ENCODE data around the gene PSMA6. TPM values are rescaled to one million over a fixed set of nuclear protein-coding genes. Genes with fewer than 3 reads are reported as not detected.
"Not testable (repeated sequence)": the region's sequence is repeated elsewhere in the genome, so short reads cannot be mapped to it uniquely, and the experiment has no call there.

Gene PSMA6
- total and polyA plus RNA-seq, 4 donors: 91.6 to 174 (median 103) TPM

- Histone ChIP-seq H3K27ac (ENCODE audit: low read depth in 1 of 2, low read length in 2 of 2) (no peak overlapping the region), H3K4me3 (ENCODE audit: low read length in 2 of 2) (no peak overlapping the region), H3K27me3 (ENCODE audit: control insufficient read depth in 1 of 2, insufficient read depth in 2 of 2, low read length in 1 of 2) (no peaks in the 10 kb centered on the region), H3K36me3 (ENCODE audit: control insufficient read depth in 1 of 2, insufficient read depth in 2 of 2, low read length in 1 of 2) (no peaks in the 10 kb centered on the region), H3K9me3 (ENCODE audit: control insufficient read depth, low read length) (no peaks in the 10 kb centered on the region), H3K4me1 (ENCODE audit: control insufficient read depth in 1 of 2, insufficient read depth in 2 of 2, low read length in 2 of 2) (no peaks in the 10 kb centered on the region)
- intact Hi-C loops (cut with DNase I): no loop called here
- no peak for ATAC-seq (ENCODE audit: low FRiP score)
- peak in 1 of 2 donors; percentile 69 for DNase-seq
- WGBS, 2 donors: 88 to 91% methylated on average over 12 of the region's 12 CpGs
Measured at GRCh38 chr14:35349496-35350365, 57.5 kb downstream of the PSMA6 start.

- intact Hi-C loops (cut with DNase I): no loop called here
- WGBS, 2 donors: 91% methylated on average over 3 of the region's 3 CpGs
- Histone ChIP-seq H3K27ac (ENCODE audit: low read depth in 1 of 2, low read length in 2 of 2) (no peak overlapping the region), H3K4me1 (ENCODE audit: control insufficient read depth in 1 of 2, insufficient read depth in 2 of 2, low read length in 2 of 2) (peaks cover 0 to 2% of the 10 kb centered on the region in 2 donors), H3K9me3 (ENCODE audit: control insufficient read depth, low read length) (no peaks in the 10 kb centered on the region), H3K27me3 (ENCODE audit: control insufficient read depth in 1 of 2, insufficient read depth in 2 of 2, low read length in 1 of 2) (no peaks in the 10 kb centered on the region), H3K36me3 (ENCODE audit: control insufficient read depth in 1 of 2, insufficient read depth in 2 of 2, low read length in 1 of 2) (no peaks in the 10 kb centered on the region), H3K4me3 (ENCODE audit: low read length in 2 of 2) (no peak overlapping the region)
- DNase-seq: peak in 1 of 2 donors; percentile 25
- no peak for ATAC-seq (ENCODE audit: low FRiP score)
Measured at GRCh38 chr14:35351497-35351896, 59.3 kb downstream of the PSMA6 start.

- Histone ChIP-seq H3K36me3 (ENCODE audit: control insufficient read depth in 1 of 2, insufficient read depth in 2 of 2, low read length in 1 of 2) (no peaks in the 10 kb centered on the region), H3K4me3 (ENCODE audit: low read length in 2 of 2) (no peak overlapping the region), H3K4me1 (ENCODE audit: control insufficient read depth in 1 of 2, insufficient read depth in 2 of 2, low read length in 2 of 2) (peaks cover 0 to 2% of the 10 kb centered on the region in 2 donors), H3K27me3 (ENCODE audit: control insufficient read depth in 1 of 2, insufficient read depth in 2 of 2, low read length in 1 of 2) (no peaks in the 10 kb centered on the region), H3K27ac (ENCODE audit: low read depth in 1 of 2, low read length in 2 of 2) (no peak overlapping the region), H3K9me3 (ENCODE audit: control insufficient read depth, low read length) (no peaks in the 10 kb centered on the region)
- no peak for ATAC-seq (ENCODE audit: low FRiP score)
- intact Hi-C loops (cut with DNase I): no loop called here
- peak in 1 of 2 donors; percentile 35 for DNase-seq
- WGBS, 2 donors: 84 to 85% methylated on average over 4 of the region's 4 CpGs
Measured at GRCh38 chr14:35351897-35352273, 59.7 kb downstream of the PSMA6 start.

- Histone ChIP-seq H3K4me3 (ENCODE audit: low read length in 2 of 2) (no peak overlapping the region), H3K4me1 (ENCODE audit: control insufficient read depth in 1 of 2, insufficient read depth in 2 of 2, low read length in 2 of 2) (peaks cover 0 to 2% of the 10 kb centered on the region in 2 donors), H3K36me3 (ENCODE audit: control insufficient read depth in 1 of 2, insufficient read depth in 2 of 2, low read length in 1 of 2) (no peaks in the 10 kb centered on the region), H3K27me3 (ENCODE audit: control insufficient read depth in 1 of 2, insufficient read depth in 2 of 2, low read length in 1 of 2) (no peaks in the 10 kb centered on the region), H3K9me3 (ENCODE audit: control insufficient read depth, low read length) (no peaks in the 10 kb centered on the region), H3K27ac (ENCODE audit: low read depth in 1 of 2, low read length in 2 of 2) (no peak overlapping the region)
- ATAC-seq (ENCODE audit: low FRiP score) (peak; percentile 29), DNase-seq (peak in 1 of 2 donors; percentile 57)
- intact Hi-C loops (cut with DNase I): no loop called here
- WGBS, 2 donors: 83 to 84% methylated on average over 15 of the region's 15 CpGs
Measured at GRCh38 chr14:35352274-35353233, 60.4 kb downstream of the PSMA6 start.

GRCh38 chr14:35353409-35354172 lies 61.4 kb downstream of the PSMA6 start:
- H3K36me3 ChIP-seq (ENCODE audit: control insufficient read depth in 1 of 2, insufficient read depth in 2 of 2, low read length in 1 of 2): no peaks in the 10 kb centered on the region
- peaks cover 0 to 2% of the 10 kb centered on the region in 2 donors for H3K4me1 ChIP-seq (ENCODE audit: control insufficient read depth in 1 of 2, insufficient read depth in 2 of 2, low read length in 2 of 2)
- no peaks in the 10 kb centered on the region for H3K9me3 ChIP-seq (ENCODE audit: control insufficient read depth, low read length)
- 64 to 69% methylated on average over 10 of the region's 10 CpGs for WGBS, 2 donors
- H3K27ac ChIP-seq (ENCODE audit: low read depth in 1 of 2, low read length in 2 of 2): no peak overlapping the region
- no peak for ATAC-seq (ENCODE audit: low FRiP score)
- no peaks in the 10 kb centered on the region for H3K27me3 ChIP-seq (ENCODE audit: control insufficient read depth in 1 of 2, insufficient read depth in 2 of 2, low read length in 1 of 2)
- H3K4me3 ChIP-seq (ENCODE audit: low read length in 2 of 2): no peak overlapping the region
- DNase-seq: no peak
- intact Hi-C loops (cut with DNase I): no loop called here

- ATAC-seq (ENCODE audit: low FRiP score); H3K36me3 ChIP-seq (ENCODE audit: control insufficient read depth in 1 of 2, insufficient read depth in 2 of 2, low read length in 1 of 2); intact Hi-C loops (cut with DNase I); H3K27me3 ChIP-seq (ENCODE audit: control insufficient read depth in 1 of 2, insufficient read depth in 2 of 2, low read length in 1 of 2); H3K27ac ChIP-seq (ENCODE audit: low read depth in 1 of 2, low read length in 2 of 2); H3K4me1 ChIP-seq (ENCODE audit: control insufficient read depth in 1 of 2, insufficient read depth in 2 of 2, low read length in 2 of 2); H3K4me3 ChIP-seq (ENCODE audit: low read length in 2 of 2); H3K9me3 ChIP-seq (ENCODE audit: control insufficient read depth, low read length): not testable (repeated sequence)
- peak in 1 of 2 donors; percentile 8 for DNase-seq
- 96% methylated on average over 6 of the region's 6 CpGs for WGBS, 2 donors
Measured at GRCh38 chr14:35355235-35355634, 63.1 kb downstream of the PSMA6 start.

GRCh38 chr14:35355981-35356841 lies 64.0 kb downstream of the PSMA6 start:
- no peak overlapping the region for H3K4me3 ChIP-seq (ENCODE audit: low read length in 2 of 2)
- intact Hi-C loops (cut with DNase I): no loop called here
- H3K27me3 ChIP-seq (ENCODE audit: control insufficient read depth in 1 of 2, insufficient read depth in 2 of 2, low read length in 1 of 2): no peaks in the 10 kb centered on the region
- DNase-seq: peak in 1 of 2 donors; percentile 14
- 36 to 37% methylated on average over 5 of the region's 5 CpGs for WGBS, 2 donors
- H3K4me1 ChIP-seq (ENCODE audit: control insufficient read depth in 1 of 2, insufficient read depth in 2 of 2, low read length in 2 of 2): peaks cover 0 to 2% of the 10 kb centered on the region in 2 donors
- no peak for ATAC-seq (ENCODE audit: low FRiP score)
- H3K9me3 ChIP-seq (ENCODE audit: control insufficient read depth, low read length): no peaks in the 10 kb centered on the region
- H3K36me3 ChIP-seq (ENCODE audit: control insufficient read depth in 1 of 2, insufficient read depth in 2 of 2, low read length in 1 of 2): no peaks in the 10 kb centered on the region
- H3K27ac ChIP-seq (ENCODE audit: low read depth in 1 of 2, low read length in 2 of 2): no peak overlapping the region

Measured in aorta (tissue), 5 donors.